Endodermal cell (in vitro differentiated cells): Measurements from ENCODE around the gene GLRB. TPM values are rescaled to one million over a fixed set of nuclear protein-coding genes. Genes with fewer than 3 reads are reported as not detected.
A peak's percentile ranks its signal among the peaks of the same experiment; 100 is the strongest.
"Not testable (repeated sequence)": the region's sequence is repeated elsewhere in the genome, so short reads cannot be mapped to it uniquely, and the experiment has no call there.

Experiments
- DNase-seq: peaks from one replicate; pipeline ENCODE4 v3.0.0-alpha.2; 2017
- H3K27ac ChIP-seq: 2 replicates; pipeline ENCODE4 v1.5.1; 2013; ENCODE audit warnings: mild to moderate bottlenecking, low read depth, low read length, moderate library complexity
- H3K27me3 ChIP-seq: 2 replicates; pipeline ENCODE4 v1.6.1; 2013; ENCODE audit warnings: mild to moderate bottlenecking, low read length, moderate library complexity; ENCODE audit not compliant: insufficient read depth, control insufficient read depth, poor library complexity, severe bottlenecking
- H3K36me3 ChIP-seq: 2 replicates; pipeline ENCODE4 v1.7.0; 2013; ENCODE audit warnings: mild to moderate bottlenecking, low read length, moderate library complexity; ENCODE audit not compliant: control insufficient read depth, insufficient read depth
- H3K4me1 ChIP-seq: one replicate; pipeline ENCODE4 v1.7.0; 2013; ENCODE audit warnings: low read length; ENCODE audit not compliant: control insufficient read depth, insufficient read depth
- H3K4me3 ChIP-seq: 2 replicates; pipeline ENCODE4 v1.5.1; 2013; ENCODE audit warnings: mild to moderate bottlenecking, low read length, moderate library complexity
- H3K9ac ChIP-seq: 2 replicates; pipeline ENCODE4 v1.6.1; 2013; ENCODE audit warnings: mild to moderate bottlenecking, low read length, moderate library complexity; ENCODE audit not compliant: poor library complexity, severe bottlenecking; ENCODE audit errors: extremely low read depth
- H3K9me3 ChIP-seq: 2 replicates; pipeline ENCODE4 v1.6.1; 2013; ENCODE audit warnings: mild to moderate bottlenecking, low read length, moderate library complexity; ENCODE audit not compliant: control insufficient read depth
- H3K27ac Mint-ChIP-seq: 2 replicates; pipeline ENCODE4 v1.8.0; 2020; ENCODE audit warnings: mixed read lengths
- H3K27me3 Mint-ChIP-seq: 2 replicates; pipeline ENCODE4 v1.8.0; 2021; ENCODE audit warnings: mild to moderate bottlenecking, mixed read lengths; ENCODE audit not compliant: insufficient read depth
- H3K36me3 Mint-ChIP-seq: 2 replicates; pipeline ENCODE4 v1.8.0; 2020; ENCODE audit warnings: low read depth, mixed read lengths
- H3K4me1 Mint-ChIP-seq: 2 replicates; pipeline ENCODE4 v1.8.0; 2020; ENCODE audit warnings: mixed read lengths
- H3K4me3 Mint-ChIP-seq: 2 replicates; pipeline ENCODE4 v1.8.0; 2020; ENCODE audit warnings: mild to moderate bottlenecking, moderate library complexity, mixed read lengths
- H3K9me3 Mint-ChIP-seq: 2 replicates; pipeline ENCODE4 v1.8.0; 2020; ENCODE audit warnings: mild to moderate bottlenecking, mixed read lengths
- CTCF ChIP-seq: fragments of 200-600 bp; sonication (generic); conservative IDR thresholded peaks from 2 replicates; pipeline ENCODE4 v1.5.0; 2021; ENCODE audit warnings: antibody characterized with exemption, mild to moderate bottlenecking
- WGBS, 2 experiments: methylation state at CpG; one replicate each; pipeline versions ENCODE4 v1.1.5 to v1.1.7; 2013; ENCODE audit warnings: missing lambda C conversion rate in 2 of 2, mixed read lengths in 1 of 2; ENCODE audit not compliant: insufficient coverage in 1 of 2, insufficient read length in 1 of 2; 5-methylcytosine and 5-hydroxymethylcytosine counted together
- total RNA-seq, 2 donors: library from RNA; stranded (reverse); fragmentation: NEBNext Ultra II Directional in 1 of 2; extraction: Animal tissue kit (Norgen Biotek cat#: 25700) in 1 of 2; gene quantifications; 2 replicates in 1 of 2; 3 replicates in 1 of 2; pipeline ENCODE4 v1.2.1, GENCODE V29; 2021

The GLRB gene
- total RNA-seq, 2 donors from 2014 or later: 1.1 to 1.6 TPM

DNA sequence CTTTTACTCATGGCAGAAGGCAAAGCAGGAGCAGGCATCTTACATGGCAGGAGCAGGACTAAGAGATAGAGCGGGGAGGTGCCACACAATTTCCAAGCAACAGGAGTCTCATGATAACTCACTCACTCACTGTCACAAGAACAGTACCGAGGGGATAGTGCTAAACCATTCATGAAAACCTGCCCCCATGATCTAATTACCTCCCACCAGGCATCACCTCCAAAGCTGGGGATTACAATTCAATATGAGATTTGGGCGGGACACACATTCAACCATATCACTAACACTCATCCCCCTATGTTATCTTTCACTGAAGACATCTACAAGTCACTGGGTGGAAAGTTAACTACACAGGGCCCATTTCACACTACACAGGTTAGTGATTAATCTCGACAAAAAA is 25.4 kb upstream of the GLRB start:
- no peak overlapping the region for H3K4me3 Mint-ChIP-seq
- H3K36me3 Mint-ChIP-seq: no peaks in the 10 kb centered on the region
- no peaks in the 10 kb centered on the region for H3K9me3 ChIP-seq
- peaks cover 62% of the 10 kb centered on the region for H3K27me3 ChIP-seq
- H3K9me3 Mint-ChIP-seq: peaks cover 3% of the 10 kb centered on the region
- no peaks in the 10 kb centered on the region for H3K4me1 ChIP-seq
- H3K4me1 Mint-ChIP-seq: peaks cover 14% of the 10 kb centered on the region
- no peaks in the 10 kb centered on the region for H3K36me3 ChIP-seq
- H3K9ac ChIP-seq: no peak overlapping the region
- no peak overlapping the region for H3K4me3 ChIP-seq
- peak overlapping the region; percentile 27 for H3K27ac Mint-ChIP-seq
- no peak for TF ChIP-seq CTCF
- peak; percentile 72 for DNase-seq
- peaks cover 31% of the 10 kb centered on the region for H3K27me3 Mint-ChIP-seq
- H3K27ac ChIP-seq: no peak overlapping the region
- 46 to 66% methylated on average over 2 to 4 of the region's 4 CpGs for WGBS, 2 experiments

DNA sequence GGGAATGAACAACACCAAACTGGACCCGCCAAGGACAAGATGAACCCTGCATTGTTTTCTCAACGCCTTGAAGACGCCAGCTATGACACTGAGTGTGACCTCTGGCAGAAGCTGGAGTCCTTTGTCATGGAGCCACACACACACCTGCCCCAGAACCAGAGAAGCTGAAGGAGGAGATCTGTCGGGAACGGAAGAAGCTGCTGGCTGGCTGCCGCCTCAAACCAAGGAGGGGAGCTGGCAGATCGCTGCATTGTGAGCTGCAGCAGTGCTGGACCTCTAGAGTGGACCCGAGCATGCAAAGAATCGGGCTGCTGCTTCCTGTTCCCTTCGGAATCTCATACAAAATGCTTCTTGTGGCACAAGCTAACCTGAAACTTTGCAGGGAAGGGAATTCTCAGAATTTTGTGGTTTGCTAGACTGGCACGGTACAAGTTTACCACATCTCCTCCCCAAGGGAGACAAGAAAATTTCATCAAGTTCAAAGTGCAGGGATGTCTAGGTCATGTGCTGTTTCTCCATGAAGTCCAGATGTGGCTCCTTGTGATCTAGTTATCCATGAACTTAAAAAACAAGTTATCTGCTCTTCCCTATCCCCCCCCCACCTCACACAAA is 23.4 kb upstream of the GLRB start:
- no peak overlapping the region for H3K27ac ChIP-seq
- TF ChIP-seq CTCF: no peak
- H3K9ac ChIP-seq: no peak overlapping the region
- Mint-ChIP-seq H3K27me3 (peaks cover 31% of the 10 kb centered on the region), H3K27ac (no peak overlapping the region), H3K4me1 (peaks cover 19% of the 10 kb centered on the region), H3K36me3 (no peaks in the 10 kb centered on the region), H3K4me3 (no peak overlapping the region), H3K9me3 (peaks cover 3% of the 10 kb centered on the region)
- H3K4me3 ChIP-seq: no peak overlapping the region
- WGBS, 2 experiments: 83 to 92% methylated on average over 10 to 11 of the region's 11 CpGs
- no peaks in the 10 kb centered on the region for H3K4me1 ChIP-seq
- H3K9me3 ChIP-seq: no peaks in the 10 kb centered on the region
- peak; percentile 61 for DNase-seq
- peaks cover 56% of the 10 kb centered on the region for H3K27me3 ChIP-seq
- H3K36me3 ChIP-seq: no peaks in the 10 kb centered on the region

GRCh38 chr4:157057218-157057617 is 18.7 kb upstream of the GLRB start:
- no peak overlapping the region for H3K27ac Mint-ChIP-seq
- H3K36me3 Mint-ChIP-seq: no peaks in the 10 kb centered on the region
- no peaks in the 10 kb centered on the region for H3K36me3 ChIP-seq
- TF ChIP-seq CTCF: no peak
- no peak overlapping the region for H3K4me3 Mint-ChIP-seq
- peak; percentile 45 for DNase-seq
- H3K9me3 ChIP-seq: no peaks in the 10 kb centered on the region
- H3K27me3 ChIP-seq: peaks cover 25% of the 10 kb centered on the region
- H3K27me3 Mint-ChIP-seq: peaks cover 10% of the 10 kb centered on the region
- H3K9me3 Mint-ChIP-seq: no peaks in the 10 kb centered on the region
- H3K4me3 ChIP-seq: no peak overlapping the region
- no peaks in the 10 kb centered on the region for H3K4me1 ChIP-seq
- H3K4me1 Mint-ChIP-seq: peaks cover 25% of the 10 kb centered on the region
- H3K9ac ChIP-seq: no peak overlapping the region
- no peak overlapping the region for H3K27ac ChIP-seq
- WGBS, 2 experiments: 17 to 40% methylated on average over 1 of the region's 1 CpG

DNA sequence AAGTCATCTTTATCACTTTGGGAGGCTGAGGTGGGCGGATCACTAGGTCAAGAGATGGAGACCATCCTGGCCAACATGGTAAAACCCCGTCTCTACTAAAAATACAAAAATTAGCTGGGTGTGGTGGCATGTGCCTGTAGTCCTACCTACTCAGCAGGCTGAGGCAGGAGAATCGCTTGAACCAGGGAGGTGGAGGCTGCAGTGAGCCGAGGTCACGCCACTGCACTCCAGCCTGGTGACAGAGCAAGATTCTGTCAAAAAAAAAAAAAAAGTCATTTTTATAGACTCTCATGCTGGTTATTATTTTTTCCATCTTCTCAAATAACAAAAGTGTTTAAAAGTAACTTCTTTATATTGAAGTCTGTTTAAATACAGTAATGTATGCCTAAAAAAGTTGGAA is 17.1 kb upstream of the GLRB start:
- H3K9me3 Mint-ChIP-seq, H3K27me3 Mint-ChIP-seq, H3K4me1 ChIP-seq, H3K27ac ChIP-seq, H3K36me3 Mint-ChIP-seq, H3K9me3 ChIP-seq, H3K36me3 ChIP-seq, H3K27ac Mint-ChIP-seq, H3K4me3 Mint-ChIP-seq, H3K9ac ChIP-seq, DNase-seq, H3K4me3 ChIP-seq: not testable (repeated sequence)
- peaks cover 10% of the 10 kb centered on the region for H3K27me3 ChIP-seq
- 91% methylated on average over 5 of the region's 5 CpGs; no CpG with 5 or more reads in 1 of the 2 experiments for WGBS, 2 experiments
- H3K4me1 Mint-ChIP-seq: peaks cover 17% of the 10 kb centered on the region
